ENCODE measurements around the gene ROS1. TPM values are rescaled to one million over a fixed set of nuclear protein-coding genes. Genes with fewer than 3 reads are reported as not detected.

Gene ROS1
- total RNA-seq, 1 donor from 2014 or later: not detected

- H3K9me3 ChIP-seq (ENCODE audit: low read depth): no peaks in the 10 kb centered on the region
- no peaks in the 10 kb centered on the region for H3K36me3 ChIP-seq
- H3K79me2 ChIP-seq (ENCODE audit: low read depth): no peaks in the 10 kb centered on the region
- no peak overlapping the region for H3K27ac Mint-ChIP-seq
- no peaks in the 10 kb centered on the region for H3F3A ChIP-seq (ENCODE audit: low read depth)
- no peaks in the 10 kb centered on the region for H4K20me1 ChIP-seq (ENCODE audit: low read depth)
- no peak overlapping the region for H3K4me3 Mint-ChIP-seq
- no peak for DNase-seq (ENCODE audit: low spot score)
- no peak for TF ChIP-seq CTCF (IDR thresholded peaks at IDR 0.05)
- no peak for TF ChIP-seq EZH2phosphoT487 (IDR thresholded peaks at IDR 0.05)
- H3K9me3 Mint-ChIP-seq: peaks cover 3% of the 10 kb centered on the region
- no peaks in the 10 kb centered on the region for H3K4me1 ChIP-seq
- no peaks in the 10 kb centered on the region for H3K36me3 Mint-ChIP-seq
- H3K27ac ChIP-seq: no peak overlapping the region
- no peak overlapping the region for H3K9ac ChIP-seq
- H3K4me2 ChIP-seq: no peak overlapping the region
- no peaks in the 10 kb centered on the region for H3K27me3 ChIP-seq
- no peak overlapping the region for H3K4me3 ChIP-seq
- H2AFZ ChIP-seq (replicated peaks): no peak overlapping the region
- no peaks in the 10 kb centered on the region for H3K4me1 Mint-ChIP-seq
- H3K27me3 Mint-ChIP-seq (ENCODE audit: insufficient read depth, low read depth): no peaks in the 10 kb centered on the region
Observed at GRCh38 chr6:117441824-117442264, 16.1 kb upstream of the ROS1 start.

DNA sequence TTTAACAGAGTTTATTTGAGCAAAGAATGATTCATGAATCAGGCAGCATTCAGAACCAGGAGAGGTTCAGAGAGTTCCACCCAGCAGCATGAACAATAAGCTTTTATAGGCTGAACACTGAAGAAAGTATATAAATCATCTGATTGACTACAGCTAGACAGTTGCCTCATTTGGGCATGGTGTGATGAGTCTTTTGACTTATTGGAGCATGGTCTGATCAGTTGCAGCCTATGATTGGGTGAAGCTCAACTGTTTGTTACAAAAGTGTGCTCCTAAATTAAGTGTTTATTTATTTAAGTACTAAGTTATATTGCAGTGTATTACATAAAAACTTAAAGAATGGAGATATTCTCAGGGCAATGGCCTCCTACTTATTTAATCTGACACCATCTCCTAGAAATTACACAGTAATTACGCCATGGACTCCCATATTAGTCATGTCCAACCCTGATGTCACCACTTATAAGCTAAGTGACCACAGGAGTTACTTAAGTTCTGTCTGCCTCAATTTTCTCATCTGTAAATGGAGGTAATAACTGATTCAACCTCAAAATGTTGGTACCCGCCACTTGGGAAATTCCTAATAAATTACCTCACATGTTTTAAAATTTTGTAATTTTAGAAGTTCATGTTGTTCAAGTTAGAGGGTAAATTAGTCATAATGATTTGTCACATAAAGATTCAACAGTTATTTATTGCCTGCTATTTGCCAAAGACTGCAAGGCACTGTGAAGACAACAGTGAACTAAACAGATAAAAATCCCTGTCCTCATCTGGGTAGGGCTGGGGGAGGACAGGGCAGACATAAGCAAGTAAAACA lies 15.2 kb upstream of the ROS1 start:
- no peak overlapping the region for H3K4me3 ChIP-seq
- Mint-ChIP-seq H3K4me1 (no peaks in the 10 kb centered on the region), H3K36me3 (no peaks in the 10 kb centered on the region), H3K27me3 (ENCODE audit: insufficient read depth, low read depth) (no peaks in the 10 kb centered on the region), H3K27ac (no peak overlapping the region), H3K9me3 (peaks cover 3% of the 10 kb centered on the region), H3K4me3 (no peak overlapping the region)
- no peak for DNase-seq (ENCODE audit: low spot score)
- H3F3A ChIP-seq (ENCODE audit: low read depth): no peaks in the 10 kb centered on the region
- H3K79me2 ChIP-seq (ENCODE audit: low read depth): no peaks in the 10 kb centered on the region
- no peaks in the 10 kb centered on the region for H4K20me1 ChIP-seq (ENCODE audit: low read depth)
- no peaks in the 10 kb centered on the region for H3K36me3 ChIP-seq
- H3K9ac ChIP-seq: no peak overlapping the region
- no peaks in the 10 kb centered on the region for H3K9me3 ChIP-seq (ENCODE audit: low read depth)
- H3K27ac ChIP-seq: no peak overlapping the region
- H3K27me3 ChIP-seq: no peaks in the 10 kb centered on the region
- TF ChIP-seq EZH2phosphoT487 (IDR thresholded peaks at IDR 0.05) (no peak), CTCF (IDR thresholded peaks at IDR 0.05) (no peak), EZH2 (IDR thresholded peaks at IDR 0.05) (no peak)
- H3K4me1 ChIP-seq: no peaks in the 10 kb centered on the region
- no peak overlapping the region for H3K4me2 ChIP-seq
- no peak overlapping the region for H2AFZ ChIP-seq (replicated peaks)

DNA sequence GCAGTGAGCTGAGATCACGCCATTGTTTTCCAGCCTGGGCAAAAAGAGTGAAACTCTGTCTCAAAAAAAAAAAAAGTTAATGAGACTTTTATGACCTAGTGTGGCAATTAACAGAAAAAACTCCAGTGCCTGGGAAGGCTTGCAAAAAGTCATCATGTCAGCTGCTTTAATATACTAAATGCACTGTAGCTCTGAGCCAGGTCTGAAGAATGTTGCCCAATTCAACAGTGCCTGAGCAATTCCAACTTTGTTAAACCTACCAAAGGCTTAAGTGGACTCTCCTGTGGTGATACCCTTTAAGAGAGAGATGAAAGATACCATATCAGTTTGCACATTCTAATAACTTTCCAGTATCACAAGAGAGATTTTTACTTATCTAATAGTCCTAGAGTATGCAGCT lies 6.5 kb upstream of the ROS1 start:
- no peak for DNase-seq (ENCODE audit: low spot score)
- no peak overlapping the region for H3K4me2 ChIP-seq
- no peaks in the 10 kb centered on the region for H4K20me1 ChIP-seq (ENCODE audit: low read depth)
- Mint-ChIP-seq H3K4me1 (no peaks in the 10 kb centered on the region), H3K4me3 (no peak overlapping the region), H3K27ac (no peak overlapping the region), H3K9me3 (no peaks in the 10 kb centered on the region), H3K36me3 (no peaks in the 10 kb centered on the region), H3K27me3 (ENCODE audit: insufficient read depth, low read depth) (no peaks in the 10 kb centered on the region)
- no peak overlapping the region for H2AFZ ChIP-seq (replicated peaks)
- H3K9me3 ChIP-seq (ENCODE audit: low read depth): no peaks in the 10 kb centered on the region
- H3K4me3 ChIP-seq: no peak overlapping the region
- H3K27me3 ChIP-seq: no peaks in the 10 kb centered on the region
- H3K27ac ChIP-seq: no peak overlapping the region
- no peaks in the 10 kb centered on the region for H3K4me1 ChIP-seq
- H3K79me2 ChIP-seq (ENCODE audit: low read depth): no peaks in the 10 kb centered on the region
- H3K9ac ChIP-seq: no peak overlapping the region
- no peaks in the 10 kb centered on the region for H3K36me3 ChIP-seq
- TF ChIP-seq EZH2phosphoT487 (IDR thresholded peaks at IDR 0.05) (no peak), EZH2 (IDR thresholded peaks at IDR 0.05) (no peak), CTCF (IDR thresholded peaks at IDR 0.05) (no peak)
- H3F3A ChIP-seq (ENCODE audit: low read depth): no peaks in the 10 kb centered on the region

Measured in neural progenitor cell (in vitro differentiated cells).